ENCODE results near the gene CLCN5.

CLCN5 gene

GRCh38 chrX:50067435-50068284 lies 145.3 kb downstream of the CLCN5 start:
- TF ChIP-seq YY1 (IDR thresholded peaks at IDR 0.05; ENCODE audit: low read depth) (no peak), EGR1 (IDR thresholded peaks at IDR 0.05) (no peak), TCF12 (IDR thresholded peaks at IDR 0.05; ENCODE audit: low read depth) (no peak)

GRCh38 chrX:50068285-50068563 lies 145.8 kb downstream of the CLCN5 start:
- TF ChIP-seq MAX (IDR thresholded peaks at IDR 0.05): no peak
- no peak for TF ChIP-seq EGR1 (IDR thresholded peaks at IDR 0.05)
- TF ChIP-seq TEAD4 (IDR thresholded peaks at IDR 0.05): no peak
- no peak for TF ChIP-seq TCF12 (IDR thresholded peaks at IDR 0.05; ENCODE audit: low read depth)
- no peak for TF ChIP-seq USF1 (IDR thresholded peaks at IDR 0.05)
- TF ChIP-seq CREB1 (IDR thresholded peaks at IDR 0.05; ENCODE audit: low read depth): no peak
- TF ChIP-seq FOXM1 (IDR thresholded peaks at IDR 0.05; ENCODE audit: borderline replicate concordance, low read depth): no peak
- TF ChIP-seq NFIC (IDR thresholded peaks at IDR 0.05): no peak
- TF ChIP-seq TAF1 (IDR thresholded peaks at IDR 0.05; ENCODE audit: low read depth): no peak
- no peak for TF ChIP-seq YY1 (IDR thresholded peaks at IDR 0.05; ENCODE audit: low read depth)
- no peak for TF ChIP-seq ZBTB7A (IDR thresholded peaks at IDR 0.05; ENCODE audit: low read depth)

DNA sequence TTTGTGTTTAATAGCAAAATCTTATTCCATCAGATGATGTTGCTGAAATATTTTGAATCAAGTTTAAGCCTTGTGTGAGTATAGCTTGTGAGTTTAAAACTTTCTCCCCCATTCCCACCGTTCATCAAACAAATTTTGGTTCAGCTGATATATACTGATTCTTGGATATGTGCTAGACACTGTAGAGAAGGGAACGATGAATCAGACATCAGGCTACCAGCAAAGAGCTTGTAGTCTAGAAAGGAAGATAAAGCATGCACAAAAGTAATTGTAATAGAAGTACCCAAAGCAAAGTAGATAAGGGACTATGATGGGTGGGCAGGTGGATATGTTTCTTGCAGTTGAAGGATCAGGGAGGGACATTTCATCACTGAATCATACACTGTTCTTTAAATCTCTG lies 146.5 kb downstream of the CLCN5 start:
- TF ChIP-seq, protein P1, sequence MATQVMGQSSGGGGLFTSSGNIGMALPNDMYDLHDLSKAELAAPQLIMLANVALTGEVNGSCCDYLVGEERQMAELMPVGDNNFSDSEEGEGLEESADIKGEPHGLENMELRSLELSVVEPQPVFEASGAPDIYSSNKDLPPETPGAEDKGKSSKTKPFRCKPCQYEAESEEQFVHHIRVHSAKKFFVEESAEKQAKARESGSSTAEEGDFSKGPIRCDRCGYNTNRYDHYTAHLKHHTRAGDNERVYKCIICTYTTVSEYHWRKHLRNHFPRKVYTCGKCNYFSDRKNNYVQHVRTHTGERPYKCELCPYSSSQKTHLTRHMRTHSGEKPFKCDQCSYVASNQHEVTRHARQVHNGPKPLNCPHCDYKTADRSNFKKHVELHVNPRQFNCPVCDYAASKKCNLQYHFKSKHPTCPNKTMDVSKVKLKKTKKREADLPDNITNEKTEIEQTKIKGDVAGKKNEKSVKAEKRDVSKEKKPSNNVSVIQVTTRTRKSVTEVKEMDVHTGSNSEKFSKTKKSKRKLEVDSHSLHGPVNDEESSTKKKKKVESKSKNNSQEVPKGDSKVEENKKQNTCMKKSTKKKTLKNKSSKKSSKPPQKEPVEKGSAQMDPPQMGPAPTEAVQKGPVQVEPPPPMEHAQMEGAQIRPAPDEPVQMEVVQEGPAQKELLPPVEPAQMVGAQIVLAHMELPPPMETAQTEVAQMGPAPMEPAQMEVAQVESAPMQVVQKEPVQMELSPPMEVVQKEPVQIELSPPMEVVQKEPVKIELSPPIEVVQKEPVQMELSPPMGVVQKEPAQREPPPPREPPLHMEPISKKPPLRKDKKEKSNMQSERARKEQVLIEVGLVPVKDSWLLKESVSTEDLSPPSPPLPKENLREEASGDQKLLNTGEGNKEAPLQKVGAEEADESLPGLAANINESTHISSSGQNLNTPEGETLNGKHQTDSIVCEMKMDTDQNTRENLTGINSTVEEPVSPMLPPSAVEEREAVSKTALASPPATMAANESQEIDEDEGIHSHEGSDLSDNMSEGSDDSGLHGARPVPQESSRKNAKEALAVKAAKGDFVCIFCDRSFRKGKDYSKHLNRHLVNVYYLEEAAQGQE (IDR thresholded peaks at IDR 0.05; ENCODE audit: low read depth): no peak
- TF ChIP-seq NFIC (IDR thresholded peaks at IDR 0.05) (no peak), MAX (IDR thresholded peaks at IDR 0.05) (no peak), EP300 (IDR thresholded peaks at IDR 0.05; ENCODE audit: borderline replicate concordance) (no peak), ZBTB7A (IDR thresholded peaks at IDR 0.05; ENCODE audit: low read depth) (no peak), CEBPB (IDR thresholded peaks at IDR 0.05) (no peak)

- no peak for TF ChIP-seq EGR1 (IDR thresholded peaks at IDR 0.05)
- TF ChIP-seq, protein P1 (IDR thresholded peaks at IDR 0.05; ENCODE audit: low read depth): no peak
- TF ChIP-seq EP300 (IDR thresholded peaks at IDR 0.05; ENCODE audit: borderline replicate concordance): no peak
- TF ChIP-seq TEAD4 (IDR thresholded peaks at IDR 0.05): no peak
- TF ChIP-seq ZBTB7A (IDR thresholded peaks at IDR 0.05; ENCODE audit: low read depth): no peak
- TF ChIP-seq FOXM1 (IDR thresholded peaks at IDR 0.05; ENCODE audit: borderline replicate concordance, low read depth): no peak
- TF ChIP-seq RAD21 (IDR thresholded peaks at IDR 0.05; ENCODE audit: low read depth): no peak
- TF ChIP-seq CEBPB (IDR thresholded peaks at IDR 0.05): no peak
- TF ChIP-seq TAF1 (IDR thresholded peaks at IDR 0.05; ENCODE audit: low read depth): no peak
- no peak for TF ChIP-seq MAX (IDR thresholded peaks at IDR 0.05)
- TF ChIP-seq NFIC (IDR thresholded peaks at IDR 0.05): no peak
- TF ChIP-seq USF1 (IDR thresholded peaks at IDR 0.05): no peak
- TF ChIP-seq TCF12 (IDR thresholded peaks at IDR 0.05; ENCODE audit: low read depth): no peak
Measured at GRCh38 chrX:50071494-50071893, 149.1 kb downstream of the CLCN5 start.

GRCh38 chrX:50072110-50072509 lies 149.7 kb downstream of the CLCN5 start:
- TF ChIP-seq RAD21 (IDR thresholded peaks at IDR 0.05; ENCODE audit: low read depth) (no peak), MAX (IDR thresholded peaks at IDR 0.05) (no peak), ZBTB7A (IDR thresholded peaks at IDR 0.05; ENCODE audit: low read depth) (no peak), FOXM1 (IDR thresholded peaks at IDR 0.05; ENCODE audit: borderline replicate concordance, low read depth) (no peak), USF1 (IDR thresholded peaks at IDR 0.05) (no peak), CEBPB (IDR thresholded peaks at IDR 0.05) (no peak), YY1 (IDR thresholded peaks at IDR 0.05; ENCODE audit: low read depth) (no peak)
- TF ChIP-seq, protein P1 (IDR thresholded peaks at IDR 0.05; ENCODE audit: low read depth): no peak
